ENCODE measurements around the gene LTC4S.

The LTC4S gene

DNA sequence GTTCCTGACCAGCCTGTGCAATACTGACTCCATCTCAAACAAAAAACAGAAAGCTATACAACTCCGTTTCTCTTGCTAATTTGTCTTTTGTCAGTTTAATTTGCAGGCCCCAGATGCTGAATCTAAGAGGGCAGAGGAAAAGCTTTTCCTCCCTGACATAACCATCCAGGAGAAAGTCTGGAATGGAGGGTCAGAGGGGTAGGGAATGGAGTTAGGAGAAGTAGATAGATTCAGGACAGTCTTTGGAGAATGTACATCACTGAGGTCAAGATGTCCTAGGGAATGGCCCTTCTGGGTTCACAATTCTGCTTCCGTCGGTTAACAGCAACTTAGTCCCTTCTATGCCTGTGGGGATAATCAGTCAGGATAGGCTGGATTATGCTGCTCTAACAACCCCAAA is 20.3 kb downstream of the LTC4S start:
- DNase-seq: no peak

DNA sequence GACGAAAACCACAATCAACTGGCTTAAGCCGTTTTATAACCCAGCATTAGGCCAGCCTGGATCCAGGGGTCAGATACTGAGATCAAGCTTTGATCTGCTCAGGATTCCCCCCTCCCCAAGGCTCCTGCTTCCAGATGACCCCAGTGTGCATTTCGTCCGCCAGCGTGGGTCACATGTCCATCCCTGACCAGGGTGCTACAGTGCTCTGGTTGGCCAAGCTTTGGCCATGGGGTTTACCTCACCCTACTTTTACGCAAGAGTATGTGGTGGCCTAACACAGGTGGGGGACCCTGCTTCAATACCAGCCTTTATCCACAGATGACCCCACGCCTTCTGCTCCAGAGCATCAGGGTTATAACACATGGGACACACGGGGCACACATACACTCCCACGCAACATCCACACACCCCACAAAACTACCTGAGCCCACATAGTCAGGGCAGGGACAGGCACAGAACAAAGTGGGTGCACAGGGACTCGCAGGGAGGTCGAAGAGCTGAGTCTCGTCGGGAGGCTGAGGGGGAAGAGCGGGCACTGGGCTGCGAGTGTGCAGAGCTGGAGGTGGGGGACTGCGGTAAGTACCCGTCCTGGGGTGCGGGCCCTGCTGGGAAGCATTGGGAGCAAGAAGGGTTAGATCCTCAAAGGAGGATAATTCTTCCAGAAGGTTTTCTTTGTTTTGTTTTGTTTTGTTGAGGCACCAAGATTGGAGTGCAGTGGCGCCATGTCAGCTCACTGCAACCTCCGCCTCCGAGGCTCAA is 21.9 kb downstream of the LTC4S start:
- DNase-seq: no peak

DNA sequence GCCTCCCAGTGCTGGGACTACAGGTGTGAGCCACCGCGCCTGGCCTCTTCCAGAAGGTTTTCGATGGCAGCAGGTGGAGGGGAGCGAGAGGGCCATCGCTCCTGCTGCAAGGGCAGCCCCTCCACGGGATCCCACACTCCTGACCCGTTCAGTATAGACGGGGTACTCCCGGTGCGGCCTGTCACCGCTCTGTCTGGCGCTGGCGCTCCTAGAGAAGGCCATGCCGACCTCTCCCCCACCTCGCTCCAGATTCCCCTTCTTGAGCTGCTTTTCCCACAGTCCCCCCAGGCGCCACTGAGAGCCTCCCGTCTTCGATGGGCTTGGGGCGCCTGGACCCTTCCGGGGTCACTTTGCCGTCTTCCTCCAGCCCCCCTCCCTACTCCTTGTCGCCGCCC is 22.6 kb downstream of the LTC4S start:
- no peak for DNase-seq

DNA sequence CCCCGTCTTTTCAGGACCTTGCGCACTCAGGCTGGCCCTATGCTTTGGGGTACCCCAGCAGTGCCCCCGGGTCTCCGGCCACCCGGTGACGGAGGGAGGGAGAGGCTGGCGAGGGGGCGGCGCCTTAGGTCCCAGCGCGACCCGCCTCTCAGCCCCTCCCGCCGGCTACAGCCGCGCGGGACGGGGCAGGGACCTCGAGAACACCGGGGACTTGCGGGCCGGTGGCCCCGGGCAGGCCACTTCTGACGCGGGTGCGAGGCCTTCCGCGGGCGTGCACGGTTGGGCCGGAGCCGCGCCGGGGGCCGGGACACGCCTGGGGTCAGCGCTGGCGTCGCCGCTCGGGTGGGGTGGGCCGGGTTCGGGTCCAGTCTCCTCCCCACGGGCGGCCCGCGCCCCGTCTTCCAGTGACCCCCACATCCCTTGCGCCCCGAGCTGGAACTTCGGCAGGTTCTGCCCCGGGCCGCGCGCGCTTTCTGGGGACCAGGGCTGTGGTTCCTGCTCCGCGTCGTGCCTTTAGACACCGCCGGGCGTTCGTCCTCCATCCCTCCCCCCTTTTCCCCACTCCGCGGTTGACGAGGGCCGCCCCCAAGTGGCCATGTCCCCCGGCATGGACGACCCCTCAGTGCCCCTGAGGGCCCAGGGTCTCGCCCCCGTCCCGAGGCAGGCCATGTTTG is 23.1 kb downstream of the LTC4S start:
- DNase-seq: no peak

DNA sequence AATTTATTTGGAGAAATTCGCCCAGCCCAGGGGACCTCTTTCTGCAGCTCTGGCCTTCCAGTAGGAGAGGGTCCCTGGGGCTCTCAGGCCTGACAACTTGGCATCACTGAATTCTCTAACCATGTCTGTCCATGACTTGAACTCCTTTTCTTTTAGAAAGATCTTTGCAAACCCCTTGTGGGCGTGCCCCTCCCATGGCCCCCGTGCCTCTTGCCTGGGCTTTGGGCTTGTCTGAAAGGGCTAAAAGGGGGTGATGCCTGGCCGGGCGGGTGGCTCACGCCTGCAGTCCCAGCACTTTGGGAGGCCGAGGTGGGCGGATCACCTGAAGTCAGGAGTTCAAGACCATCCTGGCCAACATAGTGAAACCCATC is 23.7 kb downstream of the LTC4S start:
- no peak for DNase-seq

DNA sequence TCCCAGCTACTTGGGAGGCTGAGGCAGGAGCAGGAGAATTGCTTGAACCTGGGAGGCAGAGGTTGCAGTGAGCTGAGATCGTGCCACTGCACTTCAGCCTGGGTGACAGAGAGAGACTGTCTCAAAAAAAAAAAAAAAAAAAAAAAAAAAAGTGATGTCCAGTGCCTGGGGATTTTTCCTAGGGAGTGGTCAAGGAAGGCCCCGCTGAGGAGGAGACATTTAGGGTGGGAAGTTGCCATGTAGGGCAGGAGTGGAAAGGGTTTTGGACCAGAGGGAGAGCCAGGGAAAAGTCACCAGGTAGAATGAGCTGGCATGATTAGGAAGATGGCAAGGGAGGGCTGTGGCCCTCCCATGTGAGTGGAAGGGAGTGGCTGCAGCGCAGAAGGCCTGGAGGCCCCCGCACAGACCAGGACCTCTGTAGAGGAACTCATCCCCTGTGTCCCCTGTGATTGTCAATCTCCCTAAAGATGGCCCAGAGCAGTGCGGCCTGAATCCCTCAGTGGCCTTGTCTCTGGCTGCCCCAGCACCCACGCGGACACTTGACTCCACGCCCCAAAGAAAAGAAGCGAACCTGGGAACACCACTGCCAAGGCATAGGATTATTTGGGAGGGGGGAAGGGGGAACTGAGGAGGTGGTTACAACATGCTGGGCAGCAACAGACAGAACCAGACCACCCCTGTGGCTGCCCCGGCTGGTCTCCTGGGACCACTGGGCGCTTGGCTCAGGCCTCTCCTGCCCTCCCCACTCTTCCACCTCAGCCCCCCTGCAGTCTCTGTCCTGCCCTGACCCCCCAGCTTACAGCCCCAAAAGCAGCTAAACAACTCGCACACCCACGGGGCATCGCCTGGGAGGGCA is 24.3 kb downstream of the LTC4S start:
- DNase-seq: no peak

DNA sequence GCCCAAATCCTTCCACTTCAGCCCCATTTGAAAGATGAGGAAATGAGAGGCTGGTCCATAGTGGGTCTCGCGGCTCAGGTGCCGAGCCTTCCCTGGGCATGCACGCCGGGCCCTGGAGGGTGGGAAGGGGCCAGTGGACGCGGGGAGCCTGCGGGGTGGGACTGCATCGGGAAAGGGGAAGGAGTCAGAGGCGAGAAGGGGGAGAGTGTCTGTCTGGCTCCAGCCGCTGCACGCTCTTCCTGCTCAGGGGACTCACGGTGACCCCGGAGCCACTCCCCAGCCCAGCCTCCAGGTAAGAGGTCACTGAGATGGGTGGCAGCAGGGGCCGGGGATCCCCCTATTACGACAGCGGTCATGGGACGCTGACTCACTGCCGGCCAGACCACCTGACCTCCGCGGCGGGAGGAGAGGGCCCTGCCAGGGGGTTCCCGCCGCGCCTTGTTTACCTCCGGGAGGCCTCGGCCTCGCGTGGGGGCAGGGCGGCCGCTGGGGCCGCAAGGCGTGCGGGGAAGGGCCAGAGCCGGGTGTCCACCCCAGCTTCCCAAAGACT is 25.0 kb downstream of the LTC4S start:
- peak; percentile 61 for DNase-seq

DNA sequence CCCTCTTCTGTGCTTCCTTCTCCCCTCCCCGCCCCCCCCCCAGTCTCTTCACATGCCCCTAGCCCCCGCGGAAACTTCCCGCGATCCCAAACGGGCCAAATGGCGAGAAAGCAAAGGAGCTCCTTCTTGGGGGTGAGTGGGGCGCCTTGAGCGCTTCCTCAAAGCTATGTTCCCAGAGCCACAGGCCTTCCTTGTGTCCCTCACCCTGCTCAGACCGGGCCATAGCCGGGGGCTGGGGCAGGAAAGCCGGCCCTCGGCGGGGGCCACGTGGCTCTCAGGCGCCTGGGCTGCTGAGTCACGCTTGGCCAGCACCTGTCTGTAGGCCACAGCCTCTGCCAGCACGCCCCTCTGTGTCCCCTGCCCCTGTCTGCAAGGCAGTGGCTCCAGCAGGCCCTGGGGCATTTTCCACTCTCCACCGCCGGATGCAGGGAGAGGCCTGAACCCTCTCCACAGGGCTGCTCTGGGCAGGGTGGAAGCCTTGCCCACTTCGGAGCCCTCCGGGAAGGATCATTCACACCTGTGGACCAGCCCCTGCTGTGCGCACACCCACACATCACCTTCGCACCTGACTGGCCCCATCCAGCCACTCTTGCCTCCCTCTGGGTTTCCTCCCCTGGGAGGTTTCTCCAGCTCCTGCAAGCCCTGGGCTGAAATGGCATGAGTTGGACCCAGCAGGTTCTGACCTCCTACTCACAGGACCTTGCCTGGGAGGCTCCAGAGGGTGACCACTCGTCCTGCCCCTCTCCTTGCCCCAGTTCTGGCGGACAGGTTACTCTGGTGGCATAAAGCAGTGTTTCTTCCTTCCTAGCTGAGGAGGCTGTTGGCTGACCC is 25.7 kb downstream of the LTC4S start:
- DNase-seq: peak; percentile 22

DNA sequence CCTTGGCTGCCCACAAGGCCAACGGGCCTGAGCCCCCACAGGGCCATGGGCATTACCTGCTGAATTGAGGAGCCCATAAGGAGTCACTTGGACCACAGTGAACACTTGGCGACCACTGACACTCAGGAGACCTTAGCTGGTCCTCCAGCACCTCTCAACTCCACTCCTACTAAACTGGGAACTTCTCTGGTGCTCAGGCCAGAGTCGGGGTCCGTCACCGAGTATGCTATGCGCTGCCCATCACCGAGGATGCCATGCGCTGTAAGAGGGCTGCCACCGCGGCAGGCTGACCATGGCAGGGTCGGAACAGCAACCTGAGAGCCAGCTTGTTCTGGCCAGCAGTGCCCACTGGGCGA is 26.3 kb downstream of the LTC4S start:
- DNase-seq: no peak

DNA sequence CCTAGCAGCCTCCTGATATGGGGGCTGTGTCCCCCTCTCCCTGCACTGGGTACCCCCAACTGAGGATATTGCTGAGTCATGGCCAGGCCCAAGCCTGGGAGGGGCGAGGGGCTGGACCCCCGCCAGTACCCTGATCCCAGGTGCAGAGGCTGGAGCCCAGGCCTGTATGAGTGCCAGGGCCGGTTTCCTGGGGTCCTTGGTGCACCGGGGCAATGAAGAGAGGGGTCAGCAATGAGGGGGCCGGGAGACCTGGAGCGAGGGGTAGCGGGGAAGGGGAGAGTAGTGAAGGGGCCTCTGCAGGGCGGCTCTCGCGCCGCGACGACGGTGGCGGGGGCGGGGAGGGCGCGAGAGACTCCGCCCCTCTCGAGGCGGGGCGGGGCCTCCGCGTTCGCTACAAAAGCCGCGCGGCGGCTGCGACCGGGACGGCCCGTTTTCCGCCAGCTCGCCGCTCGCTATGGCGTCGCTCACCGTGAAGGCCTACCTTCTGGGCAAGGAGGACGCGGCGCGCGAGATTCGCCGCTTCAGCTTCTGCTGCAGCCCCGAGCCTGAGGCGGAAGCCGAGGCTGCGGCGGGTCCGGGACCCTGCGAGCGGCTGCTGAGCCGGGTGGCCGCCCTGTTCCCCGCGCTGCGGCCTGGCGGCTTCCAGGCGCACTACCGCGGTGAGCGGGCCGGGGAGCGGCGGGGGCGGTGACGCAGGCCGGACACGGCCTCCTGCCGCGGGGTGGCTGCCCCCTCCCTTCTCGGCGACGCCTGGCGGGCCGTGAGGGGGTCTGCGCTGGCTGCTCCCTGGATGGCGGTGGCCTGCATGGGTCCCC is 26.9 kb downstream of the LTC4S start, which contains the start of gene SQSTM1:
TSS of gene SQSTM1 (plus strand) at position 423 of the 815 bp plus-strand sequence. CDS start at position 455, 32 bp downstream.
- peak; percentile 28 for DNase-seq

DNA sequence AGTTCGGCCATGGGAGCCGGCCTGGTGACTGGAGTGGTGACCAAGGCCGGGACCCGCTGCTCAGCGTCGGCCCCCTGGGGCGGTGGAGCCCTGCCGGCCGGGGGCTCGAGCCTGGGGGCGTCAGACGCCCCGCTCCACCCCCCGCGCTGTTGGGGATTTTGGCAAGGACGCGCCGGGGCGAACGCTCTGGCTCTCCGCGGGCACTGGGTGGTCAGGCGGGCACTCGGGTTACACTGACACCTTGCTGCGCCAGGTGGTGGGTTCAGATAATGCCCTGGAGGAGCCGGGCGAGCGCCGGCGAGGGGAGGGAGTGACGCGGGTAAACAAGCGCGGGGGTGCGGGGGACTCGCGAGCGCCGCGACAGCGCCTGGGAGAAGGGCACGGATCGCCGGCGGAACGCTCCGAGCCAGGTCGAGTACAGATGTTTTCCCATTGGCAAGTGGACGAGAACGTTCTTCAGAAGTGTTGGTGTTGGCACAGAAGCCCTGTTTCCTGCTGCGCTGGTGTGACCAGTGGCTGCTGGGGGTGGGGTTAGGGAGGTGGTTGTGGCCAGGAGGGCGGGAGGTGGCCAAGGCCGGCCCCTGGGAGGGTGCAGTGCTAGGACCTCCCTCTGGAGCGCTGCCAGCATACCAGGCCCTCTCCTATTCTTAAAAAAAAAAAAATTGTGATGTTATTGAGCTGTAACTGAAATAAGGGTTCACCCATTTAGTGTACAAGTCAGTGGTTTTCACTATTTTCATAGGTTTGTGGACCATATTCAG is 27.7 kb downstream of the LTC4S start:
- DNase-seq: peak; percentile 65

DNA sequence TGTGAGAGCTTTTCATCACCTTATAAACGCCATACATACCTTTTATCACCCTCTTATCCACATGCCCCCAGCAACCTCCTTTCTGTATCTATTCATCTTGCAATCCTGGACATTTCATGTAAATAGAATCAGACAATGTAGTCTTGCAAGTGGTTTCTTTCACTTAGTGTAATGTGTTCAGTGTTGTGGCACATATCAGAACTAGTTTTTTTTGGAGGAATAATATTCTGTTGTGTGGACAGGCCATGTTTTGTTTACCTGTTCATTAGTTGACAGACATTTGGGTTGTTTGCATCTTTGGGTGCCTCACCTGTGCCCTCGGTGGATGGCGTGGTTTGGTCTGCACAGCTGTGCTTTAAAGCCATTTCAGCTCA is 28.3 kb downstream of the LTC4S start:
- DNase-seq: no peak

DNA sequence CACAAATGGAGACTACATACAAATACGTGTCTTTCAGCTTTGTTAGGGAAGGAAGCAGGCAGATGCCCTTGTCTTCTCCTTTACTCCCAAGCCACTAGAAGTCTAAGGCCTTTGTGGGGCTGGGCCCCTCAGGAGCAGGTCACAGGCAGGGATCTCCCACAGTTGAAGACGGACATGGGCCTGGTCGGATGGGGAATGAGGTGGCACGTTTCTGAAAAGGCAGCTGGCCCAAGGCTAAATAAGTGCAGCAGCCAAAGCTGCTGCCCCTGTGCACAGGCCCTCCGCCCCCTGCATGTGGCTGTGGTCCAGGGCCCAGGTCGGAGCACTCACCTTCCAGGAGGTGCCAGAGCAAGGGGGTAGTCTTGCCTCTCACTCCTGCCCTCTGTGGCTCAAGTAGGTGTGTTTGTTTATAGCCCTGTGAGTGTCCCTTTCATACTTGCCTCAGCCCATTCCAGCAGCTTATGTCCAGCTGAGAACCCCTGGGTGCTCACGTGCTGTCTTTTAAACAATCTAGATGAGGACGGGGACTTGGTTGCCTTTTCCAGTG is 28.7 kb downstream of the LTC4S start:
- no peak for DNase-seq

DNA sequence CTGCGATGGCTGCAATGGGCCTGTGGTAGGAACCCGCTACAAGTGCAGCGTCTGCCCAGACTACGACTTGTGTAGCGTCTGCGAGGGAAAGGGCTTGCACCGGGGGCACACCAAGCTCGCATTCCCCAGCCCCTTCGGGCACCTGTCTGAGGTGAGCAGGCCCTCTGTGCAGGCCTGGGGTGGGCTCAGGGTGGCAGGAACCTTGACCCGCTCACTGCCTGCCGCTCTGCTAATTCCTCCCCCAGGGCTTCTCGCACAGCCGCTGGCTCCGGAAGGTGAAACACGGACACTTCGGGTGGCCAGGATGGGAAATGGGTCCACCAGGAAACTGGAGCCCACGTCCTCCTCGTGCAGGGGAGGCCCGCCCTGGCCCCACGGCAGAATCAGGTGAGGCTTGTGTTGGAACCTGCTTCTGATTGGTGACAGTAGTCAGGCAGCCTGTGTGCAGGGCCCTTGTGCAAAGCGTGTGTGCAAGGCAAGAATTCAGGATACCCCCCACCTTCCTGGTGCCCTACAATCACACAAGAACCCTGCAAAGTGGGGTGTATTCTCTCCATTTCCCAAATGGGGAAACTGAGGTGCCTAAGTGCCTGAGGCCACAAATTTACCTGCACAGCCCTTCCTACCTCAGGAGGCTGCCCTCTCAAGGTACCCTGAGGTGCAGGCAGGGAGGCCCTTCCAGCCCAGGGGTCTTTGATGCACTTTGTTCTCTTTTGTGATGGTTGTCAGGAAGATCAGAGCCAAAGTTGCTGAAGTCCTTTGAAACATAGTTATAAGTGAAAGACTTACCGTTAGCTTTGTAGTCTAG is 30.4 kb downstream of the LTC4S start:
- no peak for DNase-seq

DNA sequence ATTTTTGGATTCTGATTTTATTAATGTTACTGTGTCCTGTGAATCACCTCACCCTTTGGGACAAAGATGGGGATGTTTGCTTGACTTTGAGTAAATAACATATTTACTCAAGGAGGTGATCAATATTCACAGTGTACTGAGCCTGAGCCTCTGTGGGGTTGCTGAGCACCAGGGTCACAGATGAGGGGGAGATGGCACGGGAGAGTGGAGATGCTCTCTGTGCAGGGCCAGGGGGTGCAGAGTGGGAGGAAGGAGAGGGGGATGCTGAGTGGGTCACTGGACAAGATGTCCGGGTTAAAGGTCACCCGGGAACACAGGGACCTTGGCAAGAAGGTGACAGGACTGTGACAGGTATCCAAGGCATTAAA is 30.9 kb downstream of the LTC4S start:
- no peak for DNase-seq

DNA sequence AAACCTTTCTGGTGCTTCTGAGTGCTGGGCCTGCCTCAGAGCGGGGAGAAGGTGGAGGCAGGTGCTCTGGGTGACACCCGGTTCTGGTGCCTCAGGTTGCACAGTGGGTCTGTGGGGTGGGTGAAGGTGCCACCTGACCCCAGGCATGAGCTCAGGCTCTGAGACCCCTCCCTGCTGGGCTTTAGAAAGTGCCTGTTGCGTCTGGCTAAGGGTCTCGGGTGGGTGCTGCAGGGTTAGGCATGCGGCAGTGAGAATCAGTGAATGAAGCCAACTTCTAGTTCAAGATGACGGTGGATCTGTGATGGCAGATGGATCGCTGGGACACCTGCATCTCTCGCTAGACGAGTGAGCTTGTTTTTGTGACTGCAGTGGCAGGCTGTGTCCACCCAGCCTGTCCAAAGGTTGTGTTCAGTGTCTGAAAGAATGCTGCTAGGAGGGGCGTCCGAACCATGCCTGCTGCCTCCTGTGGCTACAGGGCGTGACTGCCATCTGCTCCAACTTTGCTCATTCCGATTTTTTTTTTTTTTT is 31.9 kb downstream of the LTC4S start:
- DNase-seq: no peak

DNA sequence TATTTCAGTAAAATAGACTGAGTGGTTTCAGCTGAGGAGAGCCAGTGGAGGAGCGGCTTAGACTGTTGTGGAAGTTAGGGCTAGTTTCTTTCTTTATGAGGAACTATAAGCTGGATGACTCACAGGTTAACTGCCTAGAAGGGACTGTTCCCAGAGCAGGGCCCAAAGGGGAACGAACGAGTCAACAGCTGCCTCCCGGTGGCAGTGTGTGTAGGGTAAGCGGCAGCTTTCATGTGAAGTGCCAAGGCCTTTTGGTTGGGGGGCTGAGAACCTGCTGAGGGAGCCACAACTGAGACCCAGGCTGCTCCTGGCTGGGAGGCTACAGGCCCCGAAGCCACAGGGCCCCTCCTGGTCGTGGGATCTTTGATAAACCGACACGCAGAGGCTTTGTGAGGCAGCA is 33.9 kb downstream of the LTC4S start:
- no peak for DNase-seq

DNA sequence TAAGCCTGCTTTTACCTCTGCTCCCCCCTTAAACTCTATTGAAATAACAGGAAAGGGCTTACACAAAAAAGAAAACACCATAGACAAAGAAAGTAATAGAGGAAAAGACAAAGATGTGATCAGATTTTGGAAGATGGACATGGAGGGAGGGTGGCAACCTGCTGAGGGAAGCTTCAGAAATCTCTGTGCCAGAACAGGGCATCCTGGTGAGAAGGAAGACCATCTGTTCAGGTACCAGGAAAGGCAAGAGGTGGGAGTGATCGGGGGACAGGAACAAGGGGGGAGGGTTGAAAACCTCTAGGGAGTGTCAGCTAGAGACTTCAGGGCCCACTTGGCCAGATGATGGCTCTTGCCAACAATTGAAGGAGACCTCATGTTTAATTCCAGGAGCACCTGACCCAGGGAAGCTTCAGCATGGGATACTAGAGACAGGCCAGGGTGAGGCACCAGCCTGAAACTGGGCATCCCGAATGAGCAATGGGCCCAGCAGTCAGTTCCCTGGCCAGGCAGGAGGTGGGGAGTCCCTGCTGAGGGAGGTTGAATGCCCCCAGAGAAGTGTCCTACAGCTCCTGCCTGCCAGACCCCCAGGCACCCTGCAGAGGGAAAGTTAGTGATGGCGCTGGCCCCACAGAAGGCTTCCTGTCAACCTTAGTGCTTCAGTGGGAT is 35.1 kb downstream of the LTC4S start:
- no peak for DNase-seq
